Measurements from ENCODE around the gene MOB1A.

DNA sequence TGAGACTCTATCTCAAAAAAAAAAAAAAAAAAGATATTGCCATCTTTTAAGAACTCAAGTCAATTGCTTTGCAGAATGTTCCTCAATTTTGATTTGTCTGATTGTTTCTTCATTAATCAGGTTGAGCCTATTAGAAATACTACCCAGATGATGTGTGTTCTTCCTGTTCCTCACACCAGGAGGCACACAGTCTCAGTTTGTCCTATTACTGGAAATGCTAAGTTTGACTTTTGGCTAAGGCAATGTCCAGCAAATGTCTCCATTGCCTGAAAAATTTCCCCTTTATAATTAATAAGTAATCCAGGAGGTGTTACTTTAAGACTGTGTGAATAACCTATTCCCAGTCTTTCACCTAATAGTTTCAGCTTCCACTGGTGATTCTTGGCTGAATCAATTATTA, 59.3 kb downstream of the MOB1A start:
- TF ChIP-seq POLR2A (IDR thresholded peaks at IDR 0.05) (no peak), POLR2AphosphoS5 (IDR thresholded peaks at IDR 0.05) (no peak), EP300 (IDR thresholded peaks at IDR 0.05) (no peak)
- TF ChIP-seq, protein P1, sequence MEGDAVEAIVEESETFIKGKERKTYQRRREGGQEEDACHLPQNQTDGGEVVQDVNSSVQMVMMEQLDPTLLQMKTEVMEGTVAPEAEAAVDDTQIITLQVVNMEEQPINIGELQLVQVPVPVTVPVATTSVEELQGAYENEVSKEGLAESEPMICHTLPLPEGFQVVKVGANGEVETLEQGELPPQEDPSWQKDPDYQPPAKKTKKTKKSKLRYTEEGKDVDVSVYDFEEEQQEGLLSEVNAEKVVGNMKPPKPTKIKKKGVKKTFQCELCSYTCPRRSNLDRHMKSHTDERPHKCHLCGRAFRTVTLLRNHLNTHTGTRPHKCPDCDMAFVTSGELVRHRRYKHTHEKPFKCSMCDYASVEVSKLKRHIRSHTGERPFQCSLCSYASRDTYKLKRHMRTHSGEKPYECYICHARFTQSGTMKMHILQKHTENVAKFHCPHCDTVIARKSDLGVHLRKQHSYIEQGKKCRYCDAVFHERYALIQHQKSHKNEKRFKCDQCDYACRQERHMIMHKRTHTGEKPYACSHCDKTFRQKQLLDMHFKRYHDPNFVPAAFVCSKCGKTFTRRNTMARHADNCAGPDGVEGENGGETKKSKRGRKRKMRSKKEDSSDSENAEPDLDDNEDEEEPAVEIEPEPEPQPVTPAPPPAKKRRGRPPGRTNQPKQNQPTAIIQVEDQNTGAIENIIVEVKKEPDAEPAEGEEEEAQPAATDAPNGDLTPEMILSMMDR (IDR thresholded peaks at IDR 0.05): peak in 3 of 6 experiments; percentile 19 to 25 (median 22)

Data from upper lobe of left lung (tissue), 4 donors.